ENCODE measurements around the gene GYS1. TPM values are rescaled to one million over a fixed set of nuclear protein-coding genes. Genes with fewer than 3 reads are reported as not detected.

Gene GYS1
- total and polyA plus RNA-seq, 10 of the 15 experiments (the other 5 are each of a cell fraction or from before 2014, with no cell fraction given) = 3.7 to 62.0 (median 37.3) TPM

- TF ChIP-seq IRF5 (IDR thresholded peaks at IDR 0.05; ENCODE audit: borderline replicate concordance) (no peak), ATF3 (IDR thresholded peaks at IDR 0.05; ENCODE audit: borderline replicate concordance, extremely low read depth, low read depth, low read length) (no peak), SUZ12 (IDR thresholded peaks at IDR 0.05; ENCODE audit: unreplicated experiment) (no peak), USF1 (IDR thresholded peaks at IDR 0.05; ENCODE audit: borderline replicate concordance, extremely low read length, insufficient read depth, low read depth, low read length) (no peak), NR2F1 (conservative IDR thresholded peaks at IDR 0.05) (peak; percentile 73), NFYB (IDR thresholded peaks at IDR 0.05; ENCODE audit: insufficient read depth, low read depth, low read length) (no peak), NRF1 (conservative IDR thresholded peaks at IDR 0.05; ENCODE audit: low read depth, low read length) (no peak), ZNF24 (IDR thresholded peaks at IDR 0.05) (no peak), YY1 (IDR thresholded peaks at IDR 0.05; ENCODE audit: low read depth, low read length) (peak; percentile 49), CBX3 (IDR thresholded peaks at IDR 0.05; ENCODE audit: borderline replicate concordance, low read depth) (no peak), SREBF1 (IDR thresholded peaks at IDR 0.05; ENCODE audit: low read length) (no peak), CUX1 (IDR thresholded peaks at IDR 0.05; ENCODE audit: insufficient replicate concordance, low read depth, low read length) (no peak), IKZF2 (IDR thresholded peaks at IDR 0.05) (peak; percentile 54 to 59; a peak in 3 of 4 replicates), ZNF687 (IDR thresholded peaks at IDR 0.05) (peak; percentile 88; the same call in 1 of the 2 replicates)
These were observed 29.5 kb downstream of the GYS1 start (continued) for GRCh38 chr19:48963371-48964204.

All from GM12878 (cell line).